HG03280 (cell line): Measurements from ENCODE around the gene ABCG1.

Source experiments
- ATAC-seq: cut with Tn5 transposase; IDR thresholded peaks from one replicate; pipeline ENCODE4 v1.9.1; 2021; ENCODE audit warnings: mild to moderate bottlenecking, moderate library complexity; ENCODE audit not compliant: unreplicated experiment

Gene ABCG1

GRCh38 chr21:42214081-42214750 lies 4.7 kb upstream of the ABCG1 start:
- no peak for ATAC-seq

- ATAC-seq, result no peak
These were observed 4.0 kb upstream of the ABCG1 start for GRCh38 chr21:42214921-42215320.

- ATAC-seq, result no peak
These were observed 2.8 kb upstream of the ABCG1 start for GRCh38 chr21:42215942-42216725.

- no peak for ATAC-seq
These were observed 2.0 kb upstream of the ABCG1 start for GRCh38 chr21:42216726-42217572.

GRCh38 chr21:42219606-42220137 lies 732 bp downstream of the ABCG1 start:
- no peak for ATAC-seq

- no peak for ATAC-seq
These were observed 1.3 kb downstream of the ABCG1 start for GRCh38 chr21:42220138-42220701.

- ATAC-seq, result no peak
These were observed 2.8 kb downstream of the ABCG1 start for GRCh38 chr21:42221581-42222345.

GRCh38 chr21:42222386-42222785 lies 3.4 kb downstream of the ABCG1 start:
- no peak for ATAC-seq

GRCh38 chr21:42222821-42223390 lies 4.0 kb downstream of the ABCG1 start:
- ATAC-seq, result no peak

- no peak for ATAC-seq
These were observed 5.1 kb downstream of the ABCG1 start for GRCh38 chr21:42223826-42224575.

GRCh38 chr21:42225042-42225441 lies 6.1 kb downstream of the ABCG1 start:
- no peak for ATAC-seq

- ATAC-seq, result no peak
These were observed 6.7 kb downstream of the ABCG1 start for GRCh38 chr21:42225571-42226155.

- ATAC-seq, result no peak
These were observed 7.7 kb downstream of the ABCG1 start for GRCh38 chr21:42226626-42227025.

- peak; percentile 81 for ATAC-seq
These were observed 9.2 kb downstream of the ABCG1 start for GRCh38 chr21:42227909-42228708.

GRCh38 chr21:42228709-42229220 lies 9.8 kb downstream of the ABCG1 start:
- ATAC-seq, result no peak

- ATAC-seq, result no peak
These were observed 10.7 kb downstream of the ABCG1 start for GRCh38 chr21:42229676-42230075.

GRCh38 chr21:42230178-42230577 lies 11.2 kb downstream of the ABCG1 start:
- no peak for ATAC-seq

GRCh38 chr21:42230636-42231035 lies 11.7 kb downstream of the ABCG1 start:
- ATAC-seq, result no peak
